ENCODE measurements around the gene IFI16. TPM values are rescaled to one million over a fixed set of nuclear protein-coding genes. Genes with fewer than 3 reads are reported as not detected.
"Not testable (repeated sequence)": the region's sequence is repeated elsewhere in the genome, so short reads cannot be mapped to it uniquely, and the experiment has no call there.

Gene IFI16
- total and polyA plus RNA-seq, 2 of the 13 experiments (the other 11 are each of a cell fraction or from before 2014, with no cell fraction given), result not detected

DNA sequence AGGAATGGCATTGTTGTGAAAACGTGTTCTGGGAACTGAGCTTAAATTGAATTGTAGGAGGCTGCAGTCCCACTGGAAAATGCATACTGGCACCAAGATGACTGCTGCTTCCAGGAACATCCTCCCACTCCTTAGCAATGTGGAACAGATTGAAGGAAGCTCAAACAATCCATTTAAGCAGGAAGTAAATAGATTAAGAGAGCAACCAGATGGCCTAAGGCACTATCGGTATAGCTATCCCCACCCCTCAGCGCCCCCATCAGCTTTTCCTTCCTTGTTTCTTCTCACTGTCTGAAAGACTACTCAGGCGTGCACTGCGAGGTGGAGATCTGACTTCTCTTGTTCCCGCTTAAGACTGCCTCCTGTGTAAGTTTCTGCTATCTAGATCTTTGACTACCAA lies 4.0 kb upstream of the IFI16 start (continued):
- TF ChIP-seq ZBTB34 (CRISPR knock-in tag; IDR thresholded peaks at IDR 0.05), result no peak

DNA sequence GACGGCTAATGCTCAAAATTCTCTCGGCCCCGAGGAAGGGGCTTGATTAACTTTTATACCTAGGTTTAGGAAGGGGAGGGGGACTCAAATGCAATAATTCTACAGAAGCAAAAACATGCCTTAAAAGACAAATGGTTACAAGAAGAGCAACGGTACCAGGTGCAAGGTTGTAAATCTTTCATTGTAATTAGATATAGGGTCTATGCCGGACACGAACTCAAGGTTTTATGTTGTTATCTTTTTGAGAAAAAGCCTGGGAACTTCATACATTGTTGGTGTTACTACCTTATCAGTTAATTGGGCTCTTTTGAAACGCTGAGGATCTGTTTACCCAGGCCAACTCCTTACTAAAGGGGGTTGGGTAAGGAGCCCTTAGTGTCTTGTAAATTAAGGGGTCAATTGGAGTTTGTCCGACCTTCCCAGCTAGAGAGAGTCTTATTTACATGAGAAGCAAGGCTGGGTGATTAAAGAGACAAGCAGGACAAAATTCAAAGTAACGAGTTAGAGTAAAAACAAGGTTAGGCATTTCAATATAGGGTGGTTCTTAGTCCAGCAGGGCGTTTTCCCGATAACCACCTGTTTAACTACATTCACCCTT lies 3.4 kb upstream of the IFI16 start:
- 1% methylated on average over 11 of the region's 11 CpGs for WGBS (ENCODE audit: low lambda C conversion rate)
- in situ Hi-C loops (cut with HindIII; ENCODE audit: extremely low pct_ligation_motif_present, low pct_unique_long_range_greater_than_20kb), result loop anchor here (25.0 kb wide), 1 partner anchor 819 kb away; the partner anchor contains the start of gene CD1D
- H3K9ac ChIP-seq (ENCODE audit: insufficient read depth, low read depth, low read length); BruUV-seq (replicated peaks); H3K4me3 ChIP-seq (replicated peaks in 1 of 3; ENCODE audit: insufficient read depth in 1 of 3, low read depth in 2 of 3, low read length in 3 of 3); FAIRE-seq; H3K27ac ChIP-seq (ENCODE audit: extremely low read length, insufficient read depth, low read length); H2AFZ ChIP-seq (ENCODE audit: low read length); CTCF ChIA-PET (ENCODE audit: low intra/inter-chr PET ratio, low total read pairs); POLR2A ChIA-PET; H3K9me3 ChIP-seq (ENCODE audit: low read length); H3K4me1 ChIP-seq (ENCODE audit: insufficient read depth, low read length); H4K20me1 ChIP-seq (ENCODE audit: insufficient read depth, low read length); H3K79me2 ChIP-seq (ENCODE audit: insufficient read depth, low read length); DNase-seq (ENCODE audit: low spot score); H3K4me2 ChIP-seq (ENCODE audit: low read depth, low read length); H3K36me3 ChIP-seq (replicated peaks in 1 of 2; ENCODE audit: control insufficient read depth in 1 of 2, insufficient read depth in 2 of 2, low read length in 2 of 2); H3K27me3 ChIP-seq (ENCODE audit: control insufficient read depth in 1 of 2, insufficient read depth in 2 of 2, low read length in 2 of 2); ATAC-seq; intact Hi-C loops (cut with micrococcal nuclease; ENCODE audit: unreplicated experiment): not testable (repeated sequence)

- intact Hi-C loops (cut with micrococcal nuclease; ENCODE audit: unreplicated experiment), result no loop called here
- Histone ChIP-seq H3K4me2 (ENCODE audit: low read depth, low read length) (no peak overlapping the region), H3K79me2 (ENCODE audit: insufficient read depth, low read length) (no peaks in the 10 kb centered on the region), H2AFZ (ENCODE audit: low read length) (no peak overlapping the region), H3K9me3 (ENCODE audit: low read length) (no peaks in the 10 kb centered on the region), H4K20me1 (ENCODE audit: insufficient read depth, low read length) (no peaks in the 10 kb centered on the region), H3K27me3 (ENCODE audit: control insufficient read depth in 1 of 2, insufficient read depth in 2 of 2, low read length in 2 of 2) (peaks cover 0 to 2% of the 10 kb centered on the region in 2 experiments; a peak in 1 of 5 replicates), H3K27ac (ENCODE audit: extremely low read length, insufficient read depth, low read length) (no peak overlapping the region), H3K4me3 (replicated peaks in 1 of 3; ENCODE audit: insufficient read depth in 1 of 3, low read depth in 2 of 3, low read length in 3 of 3) (no peak overlapping the region), H3K9ac (ENCODE audit: insufficient read depth, low read depth, low read length) (no peak overlapping the region), H3K4me1 (ENCODE audit: insufficient read depth, low read length) (no peaks in the 10 kb centered on the region), H3K36me3 (replicated peaks in 1 of 2; ENCODE audit: control insufficient read depth in 1 of 2, insufficient read depth in 2 of 2, low read length in 2 of 2) (no peaks in the 10 kb centered on the region)
- BruUV-seq (replicated peaks), result no TSS peak
- POLR2A ChIA-PET, result no interaction called here
- no peak for DNase-seq (ENCODE audit: low spot score)
- FAIRE-seq, result no peak
- in situ Hi-C loops (cut with HindIII; ENCODE audit: extremely low pct_ligation_motif_present, low pct_unique_long_range_greater_than_20kb), result loop anchor here (25.0 kb wide), 1 partner anchor 820 kb away; the partner anchor contains the start of gene CD1D
- no peak for ATAC-seq
- CTCF ChIA-PET (ENCODE audit: low intra/inter-chr PET ratio, low total read pairs), result no interaction called here
- TF ChIP-seq KDM3A (CRISPR knock-in tag; IDR thresholded peaks at IDR 0.05; ENCODE audit: low read depth) (no peak), HOXA5 (CRISPR knock-in tag; IDR thresholded peaks at IDR 0.05) (no peak), SALL2 (CRISPR knock-in tag; IDR thresholded peaks at IDR 0.05) (no peak), CENPT (CRISPR knock-in tag; IDR thresholded peaks at IDR 0.05; ENCODE audit: low read depth) (no peak), HOXA7 (CRISPR knock-in tag; IDR thresholded peaks at IDR 0.05) (no peak), AFF4 (CRISPR knock-in tag; IDR thresholded peaks at IDR 0.05) (no peak)
- TF ChIP-seq, protein P1, sequence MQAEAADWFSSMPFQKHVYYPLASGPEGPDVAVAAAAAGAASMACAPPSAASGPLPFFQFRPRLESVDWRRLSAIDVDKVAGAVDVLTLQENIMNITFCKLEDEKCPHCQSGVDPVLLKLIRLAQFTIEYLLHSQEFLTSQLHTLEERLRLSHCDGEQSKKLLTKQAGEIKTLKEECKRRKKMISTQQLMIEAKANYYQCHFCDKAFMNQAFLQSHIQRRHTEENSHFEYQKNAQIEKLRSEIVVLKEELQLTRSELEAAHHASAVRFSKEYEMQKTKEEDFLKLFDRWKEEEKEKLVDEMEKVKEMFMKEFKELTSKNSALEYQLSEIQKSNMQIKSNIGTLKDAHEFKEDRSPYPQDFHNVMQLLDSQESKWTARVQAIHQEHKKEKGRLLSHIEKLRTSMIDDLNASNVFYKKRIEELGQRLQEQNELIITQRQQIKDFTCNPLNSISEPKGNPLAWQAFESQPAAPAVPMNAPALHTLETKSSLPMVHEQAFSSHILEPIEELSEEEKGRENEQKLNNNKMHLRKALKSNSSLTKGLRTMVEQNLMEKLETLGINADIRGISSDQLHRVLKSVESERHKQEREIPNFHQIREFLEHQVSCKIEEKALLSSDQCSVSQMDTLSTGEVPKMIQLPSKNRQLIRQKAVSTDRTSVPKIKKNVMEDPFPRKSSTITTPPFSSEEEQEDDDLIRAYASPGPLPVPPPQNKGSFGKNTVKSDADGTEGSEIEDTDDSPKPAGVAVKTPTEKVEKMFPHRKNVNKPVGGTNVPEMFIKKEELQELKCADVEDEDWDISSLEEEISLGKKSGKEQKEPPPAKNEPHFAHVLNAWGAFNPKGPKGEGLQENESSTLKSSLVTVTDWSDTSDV (CRISPR knock-in tag; IDR thresholded peaks at IDR 0.05), result no peak
These were observed 2.0 kb upstream of the IFI16 start for GRCh38 chr1:159007726-159008125.

All from HepG2 (cell line).